ENCODE results near the gene BACH2.

DNA sequence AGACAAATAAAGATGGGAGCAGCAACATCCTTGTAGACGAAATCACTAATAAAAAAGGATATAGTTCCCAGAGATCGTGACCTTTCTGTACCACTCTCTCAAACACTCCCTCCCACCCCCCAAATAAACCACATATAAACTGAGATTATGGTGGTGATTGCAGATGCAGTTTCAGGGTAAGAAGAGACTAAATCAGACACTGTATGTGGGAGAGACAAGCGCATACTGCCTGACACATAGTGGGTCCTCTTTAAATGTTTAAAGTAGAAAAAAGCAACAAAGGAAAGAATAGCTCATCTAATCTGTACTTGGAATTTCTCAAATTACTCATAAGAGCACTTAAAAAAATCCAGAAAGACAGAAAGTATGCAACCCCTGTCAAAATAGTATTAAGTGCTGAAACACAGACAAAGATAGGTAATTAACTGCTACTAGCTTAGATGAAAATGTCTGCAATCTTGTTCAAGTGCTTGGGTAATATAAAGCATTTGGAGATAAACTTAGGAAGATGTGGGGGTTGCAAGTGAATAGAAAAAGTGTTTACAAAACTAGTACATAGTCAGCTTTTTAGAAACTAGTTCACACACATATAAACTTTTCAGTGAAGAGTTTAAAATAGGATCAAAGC, 151.6 kb downstream of the BACH2 start:
- TF ChIP-seq EP300 (IDR thresholded peaks at IDR 0.05), result no peak
- TF ChIP-seq, protein P1, sequence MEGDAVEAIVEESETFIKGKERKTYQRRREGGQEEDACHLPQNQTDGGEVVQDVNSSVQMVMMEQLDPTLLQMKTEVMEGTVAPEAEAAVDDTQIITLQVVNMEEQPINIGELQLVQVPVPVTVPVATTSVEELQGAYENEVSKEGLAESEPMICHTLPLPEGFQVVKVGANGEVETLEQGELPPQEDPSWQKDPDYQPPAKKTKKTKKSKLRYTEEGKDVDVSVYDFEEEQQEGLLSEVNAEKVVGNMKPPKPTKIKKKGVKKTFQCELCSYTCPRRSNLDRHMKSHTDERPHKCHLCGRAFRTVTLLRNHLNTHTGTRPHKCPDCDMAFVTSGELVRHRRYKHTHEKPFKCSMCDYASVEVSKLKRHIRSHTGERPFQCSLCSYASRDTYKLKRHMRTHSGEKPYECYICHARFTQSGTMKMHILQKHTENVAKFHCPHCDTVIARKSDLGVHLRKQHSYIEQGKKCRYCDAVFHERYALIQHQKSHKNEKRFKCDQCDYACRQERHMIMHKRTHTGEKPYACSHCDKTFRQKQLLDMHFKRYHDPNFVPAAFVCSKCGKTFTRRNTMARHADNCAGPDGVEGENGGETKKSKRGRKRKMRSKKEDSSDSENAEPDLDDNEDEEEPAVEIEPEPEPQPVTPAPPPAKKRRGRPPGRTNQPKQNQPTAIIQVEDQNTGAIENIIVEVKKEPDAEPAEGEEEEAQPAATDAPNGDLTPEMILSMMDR (IDR thresholded peaks at IDR 0.05), result no peak
- no peak for TF ChIP-seq POLR2A (IDR thresholded peaks at IDR 0.05)
- TF ChIP-seq POLR2AphosphoS5 (IDR thresholded peaks at IDR 0.05), result no peak

Measured in stomach (tissue), 4 donors.